H54 (cell line): ENCODE results near the gene HTRA2.
A peak's percentile ranks its signal among the peaks of the same experiment; 100 is the strongest.

Experiments
- DNase-seq: peaks from one replicate; pipeline ENCODE4 v3.0.0; 2011; ENCODE audit warnings: low spot score, mixed read lengths; ENCODE audit not compliant: insufficient read length
- FAIRE-seq: peaks from 3 replicates; lab custom pipeline; 2011; peaks lifted over from hg19 to GRCh38; lab: Jason Lieb, UNC
- POLR2A ChIP-seq: IDR thresholded peaks from 2 replicates; pipeline ENCODE4 v1.6.1; 2011; ENCODE audit warnings: low read depth, mild to moderate bottlenecking, low read length

Gene HTRA2

DNA sequence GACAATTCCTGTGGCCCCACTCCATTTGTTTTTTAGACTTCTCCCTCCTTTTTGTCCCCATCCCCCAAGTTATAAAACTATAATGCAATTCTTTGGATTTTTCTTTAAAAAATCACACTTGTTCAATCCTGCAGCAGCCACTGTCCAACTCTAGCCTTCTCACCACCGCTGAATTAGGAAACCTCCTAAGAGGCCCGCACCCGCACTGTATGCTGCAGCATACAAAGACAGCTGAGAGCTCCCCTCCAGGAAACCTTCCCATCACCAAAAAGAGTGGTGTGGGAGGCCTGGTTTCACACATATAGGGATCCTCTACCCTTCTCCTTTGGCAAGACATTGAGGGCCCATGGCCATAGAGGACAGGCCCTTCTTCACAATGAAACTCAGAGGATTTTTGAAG lies 25.1 kb upstream of the HTRA2 start:
- no peak for DNase-seq
- no peak for FAIRE-seq
- no peak for TF ChIP-seq POLR2A

DNA sequence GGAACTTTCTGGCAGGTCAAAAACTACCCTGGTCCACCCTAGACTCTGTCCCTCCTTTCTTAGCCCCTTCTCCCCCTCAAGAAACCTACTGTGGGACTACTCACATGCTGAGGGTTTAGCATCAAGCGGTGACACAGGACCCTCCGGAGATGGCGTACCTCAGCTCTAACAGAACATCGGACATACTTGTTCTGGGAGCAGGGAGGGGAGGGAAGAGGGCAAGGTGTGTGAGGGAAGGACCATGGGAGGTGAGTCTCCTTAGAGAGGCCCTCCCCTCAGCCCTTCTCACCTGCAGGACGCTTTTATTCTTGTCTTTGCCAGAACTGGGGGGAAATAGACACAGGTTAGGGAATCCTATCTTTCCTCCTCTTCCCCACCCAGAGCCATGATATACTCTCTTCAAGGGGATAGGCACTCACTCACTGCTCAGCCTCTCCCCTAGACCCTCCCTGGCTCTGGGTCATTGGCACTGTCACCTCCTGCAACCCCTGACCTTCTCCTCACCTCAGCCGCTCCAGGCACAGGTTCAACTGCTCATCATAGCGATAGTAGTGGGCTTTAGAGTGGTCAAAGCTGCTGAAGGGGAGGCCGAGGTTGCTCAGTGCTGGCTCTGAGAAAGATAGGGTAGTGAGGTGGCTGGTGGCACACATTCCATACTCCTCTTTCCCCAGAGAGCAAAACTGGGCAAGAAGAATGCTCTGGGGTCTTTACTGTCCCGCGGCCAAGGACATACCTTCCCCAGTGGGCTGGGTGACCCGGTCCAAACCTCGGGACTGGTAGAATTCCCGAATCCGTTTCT lies 24.1 kb upstream of the HTRA2 start:
- no peak for TF ChIP-seq POLR2A
- FAIRE-seq (no peak), DNase-seq (no peak)

DNA sequence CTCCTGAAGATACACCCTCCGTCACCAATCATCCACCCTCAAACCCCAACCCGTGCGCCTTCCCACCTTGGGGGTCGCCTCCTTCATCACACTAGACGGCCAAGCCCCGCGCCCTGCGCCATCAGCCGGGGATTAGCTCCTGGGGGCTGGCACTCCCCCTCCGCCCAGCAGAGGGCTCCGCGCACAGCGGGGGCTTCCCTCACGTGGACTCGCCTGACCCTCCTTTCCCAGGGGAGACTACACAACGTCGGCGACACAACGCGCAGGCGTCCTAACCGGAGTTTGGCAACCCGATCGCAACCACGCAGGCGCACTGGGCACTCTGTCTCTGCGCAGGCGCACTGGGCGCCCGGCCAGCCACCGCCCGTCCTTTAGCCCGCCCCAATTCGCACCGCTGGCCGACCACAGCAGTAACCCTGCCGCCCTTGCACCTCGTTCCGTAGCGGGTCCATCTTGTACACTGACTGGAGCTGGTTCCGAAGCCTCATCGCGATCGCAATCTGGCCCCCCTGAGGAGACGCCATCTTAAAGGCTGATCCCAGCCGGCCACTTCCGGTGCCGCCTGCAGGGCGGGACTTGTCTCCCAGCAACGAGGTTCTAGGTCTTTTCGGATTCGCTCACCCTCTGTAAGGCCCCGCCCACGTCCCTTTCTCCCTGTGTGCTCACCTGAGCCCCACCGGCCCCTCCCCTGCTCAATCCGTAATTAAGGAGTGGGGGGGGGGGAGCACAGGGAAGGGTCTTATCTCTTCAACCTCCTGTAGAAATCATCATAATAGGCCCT lies 22.4 kb upstream of the HTRA2 start, which contains the start of gene PCGF1:
PCGF1 (minus strand) TSS at position 551 of the 781 bp plus-strand sequence; CDS start at position 524, 27 bp downstream.
- DNase-seq (peak; percentile 97), FAIRE-seq (peak; percentile 71)
- peak; percentile 56 for TF ChIP-seq POLR2A

DNA sequence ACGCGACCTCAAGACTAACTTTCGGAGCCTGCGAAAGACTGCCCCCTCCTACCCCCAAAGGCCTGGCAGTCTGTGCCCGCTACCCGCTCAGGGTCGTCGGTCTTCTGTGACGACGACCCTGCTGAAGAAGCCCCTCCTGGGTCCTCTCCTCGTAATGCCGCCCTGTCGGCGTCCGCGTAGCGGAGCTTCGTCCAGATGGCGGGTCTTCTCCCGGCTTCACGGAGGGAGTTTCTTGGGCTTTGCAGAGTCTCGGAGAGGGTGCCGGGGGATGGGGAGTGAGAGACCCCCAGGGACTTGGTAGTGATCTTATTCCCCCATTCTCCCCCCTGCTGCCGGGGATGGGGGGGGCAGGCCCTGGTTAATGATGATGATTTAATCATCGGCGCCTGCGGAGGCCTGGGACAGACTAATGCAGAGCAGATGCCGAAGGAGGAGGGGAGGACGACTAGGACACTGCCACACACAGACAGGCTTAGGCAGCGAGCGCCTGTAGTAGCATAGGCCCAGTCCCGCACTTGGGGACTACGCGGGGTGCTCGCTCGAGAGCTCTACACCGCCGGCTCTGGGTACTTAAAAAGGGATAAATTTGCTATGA lies 21.7 kb upstream of the HTRA2 start:
- DNase-seq, result no peak

DNA sequence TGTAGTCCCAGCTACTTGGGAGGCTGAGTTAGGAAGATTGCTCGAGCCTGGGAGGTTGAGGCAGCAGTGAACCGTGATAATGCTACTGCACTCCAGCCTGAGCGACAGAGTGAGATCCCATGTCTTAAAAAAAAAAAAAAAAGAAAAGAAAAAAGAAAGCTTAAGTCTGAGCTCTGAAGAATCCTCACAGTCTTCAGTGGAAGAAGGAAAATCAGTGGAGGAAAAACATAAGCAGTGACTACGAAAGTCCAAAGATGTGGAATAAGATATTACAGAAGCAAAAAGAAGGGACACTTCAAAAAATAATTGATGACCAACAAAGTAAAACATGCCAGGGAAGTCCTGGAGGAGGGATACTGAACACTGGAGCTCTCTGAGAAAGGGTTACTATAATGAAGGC lies 19.5 kb upstream of the HTRA2 start:
- TF ChIP-seq POLR2A, result no peak
- DNase-seq (no peak), FAIRE-seq (no peak)

More for the DNA sequence above, 21.7 kb upstream of the HTRA2 start:
- TF ChIP-seq POLR2A, result no peak
- no peak for FAIRE-seq

DNA sequence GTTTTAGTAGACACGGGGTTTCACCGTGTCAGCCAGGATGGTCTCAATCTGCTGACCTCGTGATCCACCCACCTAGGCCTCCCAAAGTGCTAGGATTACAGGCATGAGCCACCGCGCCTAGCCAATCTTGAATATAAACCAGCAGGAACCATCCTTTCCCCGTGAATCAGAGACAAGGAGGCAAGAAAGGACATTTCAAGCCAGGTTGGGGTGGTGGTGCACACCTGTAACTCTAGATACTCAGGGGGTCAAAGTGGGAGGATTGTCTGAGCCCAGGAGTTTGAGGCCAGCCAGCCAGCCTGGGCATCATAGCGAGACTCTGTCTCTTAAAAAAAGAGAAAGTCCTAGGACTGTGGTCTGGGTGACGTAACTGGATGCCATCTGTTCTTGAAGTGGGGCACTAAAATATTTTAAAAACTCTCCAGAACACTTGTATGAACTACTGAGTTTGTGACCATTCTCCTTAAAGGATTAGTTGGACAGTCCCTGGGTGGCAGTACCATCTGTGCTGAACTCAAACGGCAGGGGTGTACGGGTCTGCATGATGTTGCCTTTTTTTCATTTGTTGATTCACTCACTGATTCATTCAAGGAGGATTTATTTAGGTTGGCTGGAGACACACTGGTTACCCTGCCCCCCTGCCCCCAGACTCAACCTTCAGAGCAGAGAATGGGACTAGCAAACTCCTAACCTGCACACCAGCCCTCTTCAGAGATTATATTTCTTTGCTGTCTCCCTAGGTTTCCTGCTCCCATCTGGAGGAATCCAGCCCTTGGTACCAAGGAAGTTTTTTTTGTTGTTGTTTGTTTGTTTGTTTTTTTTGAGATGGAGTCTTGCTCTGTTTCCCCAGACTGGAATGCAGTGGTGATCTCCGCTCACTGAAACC lies 18.4 kb upstream of the HTRA2 start:
- no peak for TF ChIP-seq POLR2A
- DNase-seq, result no peak
- FAIRE-seq, result no peak

DNA sequence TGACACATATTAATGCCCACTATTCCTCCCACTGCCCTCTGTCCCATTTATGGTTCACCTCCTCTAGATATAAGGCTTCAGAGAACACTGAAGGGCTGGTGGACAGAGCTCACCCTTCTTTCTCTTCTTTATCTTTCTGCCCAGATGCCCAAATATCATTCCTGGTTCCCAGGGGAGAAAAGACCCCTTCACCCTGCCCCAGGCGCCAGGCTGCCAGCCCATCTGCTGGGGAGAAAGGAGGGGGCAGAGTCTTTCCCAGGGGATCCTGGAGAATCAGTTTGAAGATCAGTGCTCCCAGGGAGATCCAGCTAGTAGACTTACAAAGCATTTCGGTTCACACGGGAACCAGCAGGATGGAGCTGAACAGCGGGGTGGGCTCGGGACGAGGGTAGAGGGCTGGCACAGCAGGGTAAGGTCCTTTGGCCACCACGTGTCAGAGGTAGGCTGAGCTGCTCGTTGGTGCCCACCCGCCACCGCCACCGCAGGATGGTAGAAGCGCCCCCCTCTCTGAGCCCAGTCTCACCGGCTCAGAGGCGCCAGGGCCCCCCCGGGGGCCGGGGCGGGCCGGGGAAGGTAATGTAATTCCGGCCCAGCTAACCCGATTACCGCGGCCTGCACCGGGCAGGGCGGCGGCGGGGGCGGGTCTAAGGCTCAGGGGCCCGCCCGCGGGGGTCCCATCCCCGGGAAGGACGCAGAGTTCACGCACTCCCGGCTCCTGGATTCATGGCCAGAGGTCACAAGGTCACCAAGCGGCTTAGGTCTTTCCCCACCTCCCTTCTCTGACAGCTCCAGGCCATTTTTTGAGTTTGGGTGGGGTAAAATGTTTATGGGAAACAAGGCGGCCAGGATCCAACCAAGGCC lies 16.8 kb upstream of the HTRA2 start:
- no peak for TF ChIP-seq POLR2A
- FAIRE-seq (no peak), DNase-seq (no peak)

DNA sequence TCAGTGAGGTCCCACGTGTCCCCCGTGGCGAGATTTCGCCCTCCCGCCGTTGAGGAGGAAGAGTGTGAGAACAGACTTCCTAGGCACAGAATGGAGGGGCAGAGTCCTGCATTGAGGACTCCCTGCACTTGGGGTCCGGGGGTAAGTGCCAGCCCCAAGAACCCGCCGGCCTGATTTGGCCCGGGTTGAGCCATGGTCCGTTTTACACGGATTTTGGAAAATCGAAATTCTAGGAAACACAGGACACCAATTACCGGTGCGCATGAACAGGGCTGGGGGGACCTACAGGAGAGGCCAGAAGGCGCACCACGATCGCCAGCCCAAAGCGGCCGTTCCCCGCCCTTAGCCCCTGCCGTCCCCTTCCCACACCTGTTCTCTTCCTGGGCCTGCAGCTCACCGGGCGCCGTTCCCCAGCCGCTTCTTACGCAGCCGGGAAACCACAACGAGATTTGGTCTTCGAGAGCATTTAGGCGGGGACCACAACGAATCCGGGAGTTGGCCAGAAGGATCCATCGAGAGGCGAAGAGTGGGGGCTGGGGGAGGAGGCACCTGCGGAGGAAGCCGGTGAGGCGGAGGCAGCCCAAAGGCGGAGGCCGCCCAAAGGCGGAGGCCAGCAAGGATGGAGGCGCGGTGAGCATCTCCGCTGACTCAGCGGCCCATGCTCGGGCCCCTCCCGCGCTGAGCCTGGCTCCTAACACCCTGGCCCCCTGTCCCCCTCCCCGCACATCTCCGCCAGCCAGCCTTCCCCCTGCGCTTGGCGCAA lies 15.9 kb upstream of the HTRA2 start:
- TF ChIP-seq POLR2A, result no peak
- no peak for DNase-seq

DNA sequence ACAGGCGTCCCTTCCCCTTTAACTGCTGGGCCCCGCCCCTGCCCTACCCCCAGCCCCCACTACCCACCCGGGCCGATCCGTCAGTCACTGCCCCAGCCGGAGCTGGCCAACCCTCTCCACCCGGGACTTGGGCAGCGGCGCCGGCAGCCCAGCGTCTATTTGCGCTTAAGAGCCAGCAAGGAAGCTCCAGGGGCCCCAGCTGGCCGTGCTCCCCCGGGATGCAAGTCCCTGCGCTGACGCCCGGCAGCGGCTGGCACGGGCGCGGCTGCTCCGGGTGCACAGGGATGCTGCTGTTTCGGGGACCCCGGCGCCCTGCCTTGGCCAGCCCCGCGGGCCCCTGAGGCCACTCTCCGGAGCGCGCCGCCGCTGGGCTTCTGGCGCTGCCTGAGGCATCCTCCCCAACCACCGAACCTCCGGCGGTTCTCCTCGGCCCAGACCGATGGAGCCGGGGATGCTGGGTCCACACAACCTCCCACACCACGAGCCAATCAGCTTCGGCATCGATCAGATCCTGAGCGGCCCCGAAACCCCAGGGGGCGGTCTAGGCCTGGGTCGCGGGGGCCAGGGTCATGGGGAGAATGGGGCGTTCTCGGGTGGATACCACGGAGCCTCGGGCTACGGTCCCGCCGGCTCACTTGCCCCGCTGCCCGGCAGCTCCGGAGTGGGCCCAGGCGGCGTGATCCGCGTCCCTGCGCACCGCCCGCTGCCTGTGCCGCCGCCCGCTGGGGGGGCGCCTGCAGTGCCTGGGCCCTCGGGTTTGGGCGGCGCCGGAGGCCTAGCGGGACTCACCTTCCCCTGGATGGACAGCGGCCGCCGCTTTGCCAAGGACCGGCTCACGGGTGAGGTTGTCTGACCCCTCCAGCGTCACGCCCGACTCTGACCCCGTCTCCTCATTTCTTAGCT lies 15.1 kb upstream of the HTRA2 start, which contains the start of gene TLX2:
TLX2 (plus strand) TSS at position 83 of the 903 bp plus-strand sequence; CDS start at position 440, 357 bp downstream.
- DNase-seq (no peak), FAIRE-seq (no peak)
- peak; percentile 12; the same call in 1 of the 2 replicates for TF ChIP-seq POLR2A

More for the DNA sequence above, 15.9 kb upstream of the HTRA2 start:
- FAIRE-seq, result no peak

DNA sequence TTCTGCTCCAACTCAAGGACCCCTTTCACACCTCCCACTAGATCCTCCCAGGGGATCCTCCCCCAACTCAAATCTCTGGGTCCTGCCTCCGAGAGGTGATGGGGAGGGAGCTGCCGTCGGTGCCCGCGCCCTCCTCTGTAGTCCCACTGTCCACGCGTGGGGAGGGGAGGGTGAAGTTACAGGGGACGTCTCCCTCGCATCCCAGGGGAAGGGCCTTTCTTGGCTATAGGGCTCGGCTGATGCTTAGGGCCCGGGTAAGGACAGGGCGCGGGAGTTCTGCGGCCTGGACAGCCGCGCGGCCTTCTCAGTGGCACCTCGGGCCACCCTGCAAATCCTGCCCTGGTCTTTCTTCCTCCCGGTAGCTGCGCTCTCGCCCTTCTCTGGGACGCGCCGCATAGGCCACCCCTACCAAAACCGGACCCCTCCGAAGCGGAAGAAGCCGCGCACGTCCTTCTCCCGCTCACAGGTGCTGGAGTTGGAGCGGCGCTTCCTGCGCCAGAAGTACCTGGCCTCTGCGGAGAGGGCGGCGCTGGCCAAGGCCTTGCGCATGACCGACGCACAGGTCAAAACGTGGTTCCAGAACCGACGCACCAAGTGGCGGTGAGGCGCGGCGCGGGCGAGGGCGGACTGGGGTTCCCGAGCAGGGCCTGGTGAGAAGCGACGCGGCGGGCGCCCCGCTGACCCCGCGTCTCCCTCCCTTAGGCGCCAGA lies 14.3 kb upstream of the HTRA2 start:
- TF ChIP-seq POLR2A, result no peak
- FAIRE-seq, result no peak
- no peak for DNase-seq
